NK-92 (cell line): ENCODE results near the gene PHF12.

Experiments
- DNase-seq: peaks from one replicate; lab custom pipeline; 2025; ENCODE audit not compliant: unreplicated experiment; lab: John Stamatoyannopoulos, UW

PHF12 gene

DNA sequence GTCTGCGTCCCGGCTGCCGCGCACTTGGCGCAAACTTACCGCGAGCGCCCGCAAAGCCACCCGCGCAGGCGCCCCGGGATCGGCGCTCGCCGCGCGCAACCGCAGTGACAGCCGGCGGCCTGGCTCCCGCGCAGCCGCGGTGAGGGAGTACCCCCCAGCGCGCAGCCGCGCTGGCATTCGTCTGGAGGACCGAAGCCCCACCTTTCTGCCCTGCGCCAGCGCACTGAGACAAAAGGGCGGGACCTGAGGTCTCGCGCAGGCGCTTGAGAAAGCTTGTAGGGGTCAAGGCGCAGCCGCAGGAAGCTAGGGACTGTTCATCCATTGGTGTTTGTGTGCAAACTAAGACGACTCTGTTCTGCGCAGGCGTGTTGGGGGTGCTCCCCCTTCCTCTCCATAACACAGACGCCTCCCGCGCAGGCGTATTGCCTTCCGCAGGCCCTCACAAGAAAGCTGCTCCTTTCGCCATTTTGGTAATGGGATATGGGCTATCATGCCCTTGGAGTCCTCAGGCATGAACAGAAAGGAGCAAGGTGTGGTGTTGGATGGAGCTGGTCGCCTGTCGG lies at the start of gene PHF12:
Gene PHF12, minus strand, starts transcription at position 91 of the 563 bp plus-strand sequence. CDS start 558 bp downstream, outside the sequence.
- DNase-seq: peak; percentile 99

DNA sequence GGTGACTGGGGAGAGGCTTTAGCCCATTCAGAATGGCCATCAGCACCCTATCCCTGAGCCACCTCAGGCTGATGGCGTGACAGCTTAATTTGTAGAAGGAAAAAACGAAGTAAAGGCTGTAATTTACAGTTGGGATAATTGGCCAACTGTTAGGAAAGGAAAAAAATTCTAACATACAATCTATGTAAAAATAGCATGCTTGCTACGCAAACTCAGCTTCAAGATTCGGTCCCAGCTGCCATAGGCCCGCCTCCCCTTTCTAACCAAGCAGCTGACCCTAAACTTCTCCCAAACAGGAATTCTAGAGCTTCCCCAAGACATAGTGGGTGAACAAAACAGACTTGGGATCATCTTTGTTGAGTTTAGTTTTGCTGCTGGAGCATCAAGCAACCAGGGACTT lies 49.7 kb upstream of the PHF12 start:
- DNase-seq: no peak

DNA sequence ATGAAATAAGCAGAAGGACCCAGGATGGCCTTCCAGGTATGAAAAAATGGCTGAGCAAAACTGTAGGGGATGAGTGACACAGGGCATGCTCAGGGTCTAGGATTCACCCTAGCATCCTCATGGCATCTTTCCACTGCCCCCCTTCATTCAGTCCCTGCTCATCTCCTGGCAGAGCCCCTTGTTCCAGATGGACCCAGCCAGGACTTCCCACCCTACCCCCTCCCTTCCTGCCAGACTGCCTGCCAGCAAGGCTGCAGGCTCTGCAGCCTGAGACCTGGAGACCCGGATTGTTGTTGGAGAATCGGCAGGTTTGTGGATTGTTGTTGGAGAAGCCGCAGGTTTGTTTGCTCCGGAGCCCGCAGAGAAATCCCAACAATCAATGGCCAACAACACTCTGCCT lies 47.9 kb upstream of the PHF12 start:
- DNase-seq: no peak

DNA sequence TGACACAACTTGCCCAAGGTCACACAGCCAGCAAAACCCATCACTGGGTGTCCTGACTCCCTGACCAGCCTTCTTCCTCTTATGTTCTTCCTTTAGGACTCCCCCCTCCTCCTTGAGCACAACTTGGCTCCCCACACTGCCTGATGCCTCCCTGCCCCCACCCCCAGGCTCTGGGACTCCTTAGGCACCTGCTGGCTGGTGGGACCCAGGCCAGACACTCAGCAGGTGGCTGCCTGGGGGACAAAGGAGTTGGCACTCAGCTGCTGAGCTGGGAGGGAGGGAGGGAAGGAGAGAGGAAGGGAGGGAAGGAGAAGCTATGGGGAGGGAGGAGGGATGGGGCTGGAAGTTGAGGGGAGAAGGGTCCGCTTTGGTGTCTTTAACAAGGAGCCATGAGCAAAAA lies 46.5 kb upstream of the PHF12 start:
- no peak for DNase-seq

DNA sequence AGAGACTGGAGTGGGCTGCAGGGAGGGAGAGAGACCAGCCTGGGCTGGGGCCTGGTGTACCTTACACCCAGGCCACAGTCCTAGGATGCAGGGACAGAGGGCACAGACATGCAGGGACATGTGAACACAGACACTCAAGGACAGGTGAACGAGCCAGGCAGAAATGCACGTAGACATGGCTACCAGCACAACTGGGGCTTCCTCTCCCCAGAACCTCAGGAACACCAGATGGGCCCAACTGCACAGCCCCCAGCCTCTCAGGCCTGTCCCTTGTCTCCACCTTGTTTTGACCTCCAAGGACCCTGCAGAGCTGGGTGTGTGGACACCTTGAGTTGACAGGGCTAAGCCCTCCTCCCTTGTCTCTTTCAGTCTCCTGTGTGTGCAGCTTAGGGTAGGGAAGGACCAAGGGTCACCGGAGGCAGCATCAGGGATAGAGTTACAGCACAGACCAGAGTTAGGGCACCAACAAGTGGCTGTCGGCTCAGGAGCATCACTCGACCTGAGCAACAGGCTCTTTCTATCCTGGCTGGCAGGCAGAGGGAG lies 45.3 kb upstream of the PHF12 start:
- DNase-seq: no peak

DNA sequence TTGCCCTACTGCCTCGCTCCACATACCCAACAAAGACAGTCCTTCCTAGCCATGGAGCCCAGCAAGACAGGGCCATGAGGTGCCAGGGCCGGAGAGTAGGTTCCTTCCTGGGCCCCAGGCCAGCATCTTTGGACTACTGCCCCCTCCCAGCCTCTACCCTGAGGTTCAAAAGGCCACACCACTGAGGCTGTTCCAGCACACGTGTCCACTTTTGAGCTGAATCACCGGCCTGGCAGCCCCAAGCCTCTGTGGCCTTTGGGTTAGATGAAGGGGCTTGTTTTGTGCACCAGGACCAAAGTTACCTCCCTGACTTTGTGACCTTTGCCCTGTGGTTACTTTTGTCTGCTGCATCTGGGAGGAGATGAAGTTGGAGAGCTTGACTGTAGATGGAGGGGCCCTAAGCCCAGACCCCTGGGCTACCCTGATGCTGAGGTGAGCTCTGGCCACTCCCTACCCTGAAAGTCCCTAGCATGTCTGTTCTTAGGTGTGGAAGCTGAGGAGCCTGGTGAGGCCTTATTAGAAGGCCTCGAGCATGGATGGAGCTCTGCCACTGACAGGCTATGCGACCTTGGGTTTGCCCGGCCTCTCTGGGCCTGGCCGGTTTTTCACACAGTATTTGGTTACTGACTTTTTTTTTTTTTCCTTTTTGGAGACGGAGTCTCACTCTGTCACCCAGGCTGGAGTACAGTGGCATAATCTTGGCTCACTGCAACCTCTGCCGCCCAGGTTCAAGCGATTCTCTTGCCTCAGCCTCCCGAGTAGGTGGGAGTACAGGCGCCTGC lies 42.5 kb upstream of the PHF12 start:
- DNase-seq: no peak

DNA sequence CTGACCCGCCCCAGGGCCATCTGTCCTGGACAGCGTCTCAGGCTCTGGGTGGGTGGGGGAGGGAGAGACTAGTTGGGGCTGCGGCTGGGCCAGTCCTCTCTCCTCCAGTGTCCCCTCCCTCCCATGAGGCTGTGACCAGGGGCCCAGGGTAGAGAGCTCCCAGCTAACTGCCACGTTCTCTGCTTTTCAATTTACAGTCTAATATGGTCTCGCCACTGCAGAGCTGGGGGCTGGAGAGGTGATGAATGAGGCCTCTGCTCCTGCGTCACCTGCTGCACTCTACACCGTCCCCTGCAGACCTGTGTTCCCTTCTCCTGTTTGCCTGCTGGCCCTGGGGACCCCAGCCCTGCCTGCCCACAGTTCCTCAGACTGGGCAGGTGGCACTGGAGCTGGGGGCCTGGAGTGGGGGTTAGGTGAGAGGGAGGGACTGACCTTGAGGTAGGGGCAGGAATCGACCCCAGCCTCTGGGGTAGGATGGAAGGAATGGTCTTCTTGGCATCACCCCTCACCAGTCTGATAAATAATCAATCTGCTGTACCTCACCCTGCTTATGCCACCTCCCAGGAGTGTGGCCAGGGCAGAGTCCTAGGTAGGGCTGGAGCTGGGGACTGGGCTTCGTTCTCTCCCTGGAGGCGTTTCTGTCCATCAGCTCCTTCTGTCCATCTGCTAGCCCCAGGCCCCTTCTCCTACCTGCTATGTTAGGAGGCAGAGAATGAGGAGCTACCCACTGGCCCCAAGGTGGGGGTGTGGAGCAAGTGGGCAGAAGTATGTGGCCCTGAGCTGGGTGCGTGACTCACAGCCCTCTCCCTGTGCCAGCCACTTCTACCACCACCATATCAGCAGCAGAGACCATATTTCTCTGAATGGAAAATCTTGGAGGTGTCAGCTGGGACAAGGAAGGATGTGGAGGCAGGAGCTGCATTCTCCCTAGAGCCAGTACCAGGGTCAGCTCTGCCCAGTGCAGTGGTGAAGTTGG lies 41.6 kb upstream of the PHF12 start:
- no peak for DNase-seq

DNA sequence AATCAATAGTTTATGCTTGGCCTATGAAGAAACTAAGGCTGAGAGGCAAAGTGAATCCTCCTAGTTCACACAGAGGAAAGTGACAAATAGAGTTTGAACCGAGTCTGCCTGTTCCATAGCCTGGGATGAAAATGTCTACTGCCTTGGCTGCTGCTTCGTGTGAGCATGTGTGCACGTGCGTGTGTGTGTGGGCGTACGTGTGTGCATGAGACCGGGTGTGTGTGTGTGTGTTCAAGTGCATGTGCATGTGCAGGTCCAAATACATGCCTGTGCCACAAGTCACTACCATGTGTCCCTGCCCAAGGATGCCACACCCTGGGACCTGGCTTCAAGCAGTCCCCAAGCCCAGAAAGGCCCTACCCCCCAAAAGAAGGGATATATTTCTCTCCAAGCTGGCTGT lies 40.9 kb upstream of the PHF12 start:
- DNase-seq: no peak

DNA sequence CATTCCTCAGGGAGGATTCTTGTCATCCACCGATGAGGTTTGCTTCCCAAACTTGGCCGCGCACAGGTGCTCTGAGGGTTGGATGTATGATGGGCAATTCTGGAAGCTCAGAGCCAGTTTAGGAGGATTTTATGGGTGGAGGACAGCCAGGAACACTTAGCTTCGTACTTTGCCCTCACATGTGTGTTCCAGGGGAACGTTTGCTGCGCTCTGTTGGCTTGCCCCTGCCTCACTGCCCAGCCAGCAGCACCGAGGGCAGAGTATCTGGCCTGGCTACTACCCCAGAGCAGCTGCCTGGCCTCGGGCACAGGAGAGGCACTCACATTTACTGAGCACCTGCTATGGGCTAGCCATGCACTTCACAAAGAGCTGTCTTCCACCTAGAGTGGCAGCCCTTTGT lies 40.5 kb upstream of the PHF12 start:
- DNase-seq: no peak

DNA sequence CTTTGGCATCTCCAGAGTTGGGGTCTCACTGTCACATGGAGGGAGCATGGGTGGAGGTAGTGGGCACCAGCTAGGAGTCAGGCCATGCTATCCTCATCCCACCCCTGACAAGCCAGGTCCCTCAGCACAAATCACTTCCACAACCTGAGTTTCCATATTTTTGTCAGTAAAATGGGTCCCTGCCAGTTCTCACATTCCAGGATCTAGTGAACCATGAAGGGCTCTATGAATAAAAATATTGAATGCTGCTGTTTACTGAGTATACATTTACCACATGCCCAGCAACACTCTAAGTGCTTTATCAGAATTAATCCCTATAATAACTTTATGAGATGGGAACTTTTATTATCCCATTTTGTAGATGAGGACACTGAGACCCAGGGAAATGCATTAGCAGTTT lies 37.7 kb upstream of the PHF12 start:
- no peak for DNase-seq

DNA sequence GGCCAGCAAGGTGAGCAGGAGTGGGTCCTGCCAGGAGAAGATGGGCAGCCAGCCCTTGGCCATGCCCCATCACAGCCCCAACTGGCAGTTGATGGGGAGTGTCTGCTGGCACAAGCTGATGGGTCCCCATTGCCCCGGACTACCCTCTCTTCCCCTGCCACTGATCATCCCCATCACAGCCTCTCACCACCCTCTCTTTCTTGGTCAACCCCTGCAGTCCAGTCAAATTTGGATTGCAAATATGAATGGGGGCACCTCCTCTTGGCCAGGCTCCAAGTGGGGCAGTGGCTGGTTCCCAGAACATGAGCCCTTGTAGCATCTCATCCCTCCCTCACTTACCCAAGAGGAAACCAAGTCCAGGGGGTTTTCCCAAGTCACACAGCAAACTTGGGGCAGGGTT lies 37.2 kb upstream of the PHF12 start:
- DNase-seq: no peak

DNA sequence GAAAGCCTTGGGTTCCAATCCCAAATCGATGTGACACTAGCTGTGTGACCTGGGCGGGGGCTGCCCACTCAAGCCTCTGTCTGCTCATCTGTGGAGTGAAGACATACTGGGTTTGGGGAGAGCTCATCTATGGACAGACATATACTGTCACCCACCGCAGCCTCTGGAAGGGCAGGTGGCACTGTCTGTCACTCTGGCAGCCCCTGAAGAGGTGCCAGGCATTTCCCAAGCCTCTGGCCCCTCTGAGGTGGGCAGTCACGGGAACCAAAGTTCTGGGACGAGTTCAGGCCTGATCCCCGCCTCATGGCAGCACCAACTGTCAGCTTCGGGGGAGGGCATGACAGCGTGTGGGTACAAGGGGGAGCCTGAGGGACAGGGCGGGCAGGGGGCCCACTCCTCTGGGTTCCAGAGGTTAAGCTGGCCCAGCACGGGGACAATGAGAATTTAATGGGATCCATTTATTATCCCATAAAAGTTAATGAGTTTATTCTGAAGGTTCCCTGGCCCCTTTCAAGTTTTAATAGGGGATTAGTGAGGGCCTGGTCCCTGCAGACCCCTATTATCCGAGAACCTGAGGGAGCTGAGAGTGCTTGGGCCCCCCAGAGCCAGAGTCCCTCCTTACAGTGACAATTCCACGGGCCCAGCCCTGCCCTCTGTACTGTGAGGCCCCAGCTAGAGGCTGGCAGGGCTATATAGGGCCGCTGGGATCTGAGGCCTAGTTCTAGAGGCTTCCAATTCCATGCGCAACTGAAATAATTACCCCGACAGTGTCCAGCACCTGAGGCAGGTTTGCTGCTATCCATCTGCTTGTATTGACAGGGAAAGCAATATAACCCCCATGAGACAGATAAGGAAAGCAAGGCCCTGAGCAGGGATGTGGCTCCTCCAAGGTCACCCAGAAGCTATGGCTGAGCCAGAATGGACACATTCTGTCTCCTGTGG lies 35.7 kb upstream of the PHF12 start:
- DNase-seq: no peak

DNA sequence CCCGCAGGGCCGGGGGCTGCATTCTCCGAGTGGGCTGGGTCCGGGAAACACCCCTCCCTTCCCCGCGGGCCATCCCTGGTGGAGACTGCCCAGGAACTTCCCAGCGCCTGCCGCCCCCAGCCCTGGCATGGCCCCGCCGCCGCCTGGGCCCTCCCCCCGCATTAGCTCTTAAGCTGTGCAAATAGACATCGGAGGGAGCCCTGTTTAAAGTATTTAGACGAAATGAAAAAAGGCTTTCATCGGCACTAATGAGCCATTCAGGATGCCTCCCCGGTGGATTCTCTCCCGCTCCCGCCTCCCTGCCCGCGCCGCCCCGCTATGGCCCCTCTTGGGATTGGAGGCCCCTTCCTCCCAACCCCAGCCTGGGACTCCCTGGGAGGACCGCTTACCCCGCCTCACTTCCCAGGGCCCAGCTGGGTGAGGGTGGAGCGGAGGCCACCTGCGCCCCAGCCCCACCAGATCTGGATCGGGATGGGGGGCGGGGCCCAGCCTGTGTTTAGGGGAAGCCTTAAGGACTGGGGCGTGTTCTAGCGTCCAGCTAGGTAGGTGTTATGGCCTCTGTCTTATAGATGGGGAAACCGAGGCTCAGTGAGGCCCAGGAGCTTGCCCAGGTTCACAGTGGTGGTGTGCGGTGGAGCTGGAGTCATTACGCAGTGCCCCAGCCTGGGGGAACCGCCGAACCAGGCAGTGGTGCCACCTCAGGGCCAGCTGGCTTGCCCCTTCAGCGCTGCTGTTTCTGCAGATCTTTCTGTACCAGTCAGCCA lies 34.8 kb upstream of the PHF12 start:
- no peak for DNase-seq

DNA sequence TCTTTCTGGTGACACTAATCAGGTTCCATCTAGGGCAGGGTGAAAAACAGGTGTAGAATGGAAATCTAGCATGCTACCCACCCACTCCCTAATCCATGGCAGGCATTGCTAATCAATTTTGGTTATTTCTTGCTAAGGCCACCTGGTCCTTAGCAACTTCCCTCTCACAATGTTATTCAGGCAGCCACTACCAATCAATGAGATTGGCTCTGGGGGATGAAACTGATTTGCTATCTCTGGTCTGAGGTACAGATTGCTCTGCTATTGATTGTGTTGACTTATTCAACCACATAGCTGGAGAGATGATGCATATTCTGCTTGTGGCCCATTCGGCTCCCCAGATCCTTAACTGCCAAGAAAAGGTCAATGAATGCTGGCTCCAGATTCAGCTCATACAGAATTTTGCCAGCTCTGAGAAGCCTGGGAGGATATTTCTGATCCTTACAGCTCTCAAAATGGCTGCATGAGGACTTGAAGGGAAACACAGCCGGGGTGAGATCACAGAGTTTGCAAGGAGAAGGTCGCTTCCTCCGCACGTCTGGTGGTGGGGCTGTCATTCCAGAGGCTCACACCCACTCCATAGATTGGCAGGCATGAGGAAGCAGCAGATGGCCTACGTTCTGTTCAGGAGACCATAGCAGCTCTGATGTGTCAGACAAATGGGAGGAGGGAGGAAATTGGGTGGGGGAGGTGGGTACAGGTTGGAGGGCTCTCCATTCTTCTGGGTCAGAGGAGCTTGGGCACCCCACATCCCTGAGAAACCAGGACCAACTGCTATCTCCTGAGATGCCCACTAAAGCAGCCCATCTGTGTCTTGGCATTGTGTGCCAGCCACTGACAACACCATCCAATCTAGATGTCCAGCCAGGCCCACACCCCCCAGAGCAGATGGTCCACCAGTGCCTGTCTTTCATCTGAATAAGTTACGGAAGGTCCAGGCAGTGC lies 32.2 kb upstream of the PHF12 start:
- no peak for DNase-seq

DNA sequence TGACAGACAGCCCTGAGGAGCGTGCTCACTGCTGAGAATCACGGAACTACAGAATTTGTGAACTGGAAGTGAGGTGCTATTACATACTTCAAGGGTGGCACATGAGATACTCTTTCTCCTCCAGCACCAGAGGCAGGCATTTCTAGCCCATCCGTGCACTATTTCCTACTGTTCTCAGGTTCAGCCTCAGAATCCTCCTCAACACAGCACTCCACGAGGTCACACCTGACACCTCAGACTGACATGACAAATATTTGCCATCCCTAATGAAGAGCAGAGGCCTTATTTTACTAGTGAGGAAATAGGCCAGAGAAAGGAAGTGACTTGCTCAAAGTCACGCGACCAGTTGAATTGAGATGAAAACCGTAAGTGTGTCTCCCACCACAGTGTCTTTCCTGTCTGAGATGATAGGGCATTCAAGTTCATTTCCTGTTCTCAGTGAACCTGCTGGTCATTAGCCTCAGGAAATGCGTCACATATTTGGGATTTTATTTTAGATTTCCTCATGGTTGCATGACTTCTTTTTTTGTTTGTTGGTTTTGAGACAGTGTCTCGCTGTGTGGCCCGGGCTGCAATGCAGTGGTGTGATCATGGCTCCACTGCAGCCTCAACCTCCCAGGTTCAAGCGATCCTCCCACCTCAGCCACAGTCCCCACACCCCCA lies 30.9 kb upstream of the PHF12 start:
- DNase-seq: no peak

DNA sequence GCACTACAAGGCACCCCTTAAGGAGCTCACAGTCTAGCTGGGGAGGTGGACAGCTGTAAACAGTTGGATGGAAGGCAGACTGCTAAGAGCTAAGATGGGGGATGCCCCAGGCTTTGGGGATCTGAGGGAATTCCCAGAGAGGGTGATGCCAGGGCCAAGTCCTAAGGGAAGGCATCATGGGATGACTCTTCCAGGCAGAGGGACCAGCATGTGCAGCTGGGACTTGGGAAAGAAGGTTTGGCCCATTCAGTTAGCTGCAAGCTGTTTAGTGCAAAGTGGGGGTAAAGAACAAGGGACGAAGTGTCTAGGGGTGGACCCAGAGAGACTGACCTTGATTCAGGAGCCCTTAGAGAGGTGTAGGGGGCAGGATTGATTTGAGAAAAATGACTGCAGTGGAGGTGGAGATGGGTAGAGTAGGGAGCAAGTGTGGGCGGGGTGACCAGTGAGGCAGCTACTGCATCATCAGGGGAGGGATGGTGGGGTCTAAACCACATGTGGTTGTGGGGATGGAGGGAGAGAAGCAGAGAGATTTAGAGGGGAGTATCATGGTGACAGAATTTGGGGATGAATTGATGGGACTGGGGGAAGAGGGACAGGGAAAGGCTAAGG lies 27.1 kb upstream of the PHF12 start:
- no peak for DNase-seq

DNA sequence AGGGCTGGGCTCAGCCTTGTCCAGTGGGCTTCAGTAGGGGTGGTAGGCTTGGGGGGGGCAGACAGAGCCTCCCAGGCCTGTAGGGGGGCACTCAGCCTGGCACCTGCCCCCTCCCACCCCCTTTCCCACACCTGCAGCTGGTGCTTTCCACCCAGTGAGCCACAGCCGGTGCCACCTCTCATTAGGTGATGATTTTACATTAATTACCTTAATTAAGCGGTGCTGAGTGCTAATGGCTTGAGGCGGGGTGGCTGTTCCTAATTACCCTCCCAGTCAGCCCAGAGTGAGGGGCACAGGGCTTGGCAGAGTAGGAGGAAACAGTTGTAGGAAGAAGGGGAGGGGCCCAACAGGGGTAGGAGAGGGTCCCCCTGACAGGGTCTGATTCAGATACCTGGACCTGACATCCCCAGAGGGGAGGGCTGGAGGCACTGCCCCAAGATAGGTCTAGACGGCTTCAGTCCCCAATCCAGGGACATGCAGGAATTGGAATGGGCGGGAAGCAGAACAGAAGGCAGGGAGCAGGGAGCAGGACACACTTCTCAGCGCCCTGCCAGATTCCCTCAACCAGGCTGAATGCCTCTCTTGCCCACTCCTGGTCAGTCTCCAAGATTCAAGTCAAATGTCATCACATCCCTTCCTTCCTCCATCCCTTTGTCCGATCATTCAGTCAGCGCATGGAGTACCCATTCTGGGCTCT lies 26.5 kb upstream of the PHF12 start:
- DNase-seq: no peak
